ENCODE results near the gene ZBTB20. TPM values are rescaled to one million over a fixed set of nuclear protein-coding genes. Genes with fewer than 3 reads are reported as not detected.
A peak's percentile ranks its signal among the peaks of the same experiment; 100 is the strongest.
"Not testable (repeated sequence)": the region's sequence is repeated elsewhere in the genome, so short reads cannot be mapped to it uniquely, and the experiment has no call there.

Gene ZBTB20
- total RNA-seq, 1 donor from 2014 or later, result 1.6 TPM

DNA sequence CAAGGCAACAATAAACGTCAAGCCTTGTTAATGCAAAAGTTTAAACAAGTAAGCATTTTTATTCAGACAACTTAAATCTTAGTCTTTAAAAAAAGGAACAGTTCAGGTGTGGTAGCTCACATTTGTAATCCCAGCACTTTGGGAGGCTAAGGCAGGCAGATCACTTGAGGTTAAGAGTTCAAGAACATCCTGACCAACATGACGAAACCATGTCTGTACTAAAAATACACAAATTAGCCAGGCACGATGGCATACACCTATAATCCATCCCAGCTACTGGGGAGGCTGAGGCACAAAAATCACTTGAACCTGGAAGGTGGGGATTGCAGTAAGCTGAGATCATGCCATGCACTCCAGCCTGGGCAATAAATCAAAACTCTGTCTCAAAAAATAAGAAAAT is 19.9 kb downstream of the ZBTB20 start:
- H3K4me3 Mint-ChIP-seq, result no peak overlapping the region
- no peaks in the 10 kb centered on the region for H3K27me3 Mint-ChIP-seq
- H3K9me3 Mint-ChIP-seq, result no peaks in the 10 kb centered on the region
- intact Hi-C loops (cut with micrococcal nuclease), result no loop called here
- no peak overlapping the region for H3K27ac Mint-ChIP-seq
- no peak for DNase-seq
- no peaks in the 10 kb centered on the region for H3K36me3 Mint-ChIP-seq (ENCODE audit: low read depth)
- H3K4me1 Mint-ChIP-seq, result no peaks in the 10 kb centered on the region

DNA sequence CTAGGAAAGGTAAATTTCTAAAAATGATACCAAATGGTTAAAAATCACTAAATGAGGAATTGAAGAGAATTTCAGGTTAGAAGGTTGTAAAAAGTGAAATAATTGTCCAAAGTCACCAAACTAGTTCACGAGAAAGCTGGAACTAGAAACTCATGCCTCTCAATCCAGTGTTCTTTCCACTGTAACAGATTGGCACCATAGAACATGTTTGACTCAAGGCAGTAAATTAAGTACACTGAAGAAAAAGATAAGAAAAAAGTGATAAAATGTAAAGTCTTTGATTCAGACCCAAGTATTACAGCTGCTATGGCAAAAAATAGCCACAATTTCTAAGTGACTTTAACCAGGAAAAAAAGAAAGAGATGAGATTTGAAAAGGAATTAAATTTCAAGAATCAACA is 26.5 kb downstream of the ZBTB20 start:
- no peaks in the 10 kb centered on the region for H3K27me3 Mint-ChIP-seq
- H3K9me3 Mint-ChIP-seq, result peaks cover 5% of the 10 kb centered on the region
- intact Hi-C loops (cut with micrococcal nuclease), result no loop called here
- no peak for DNase-seq
- H3K4me3 Mint-ChIP-seq, result no peak overlapping the region
- no peaks in the 10 kb centered on the region for H3K36me3 Mint-ChIP-seq (ENCODE audit: low read depth)
- no peak overlapping the region for H3K27ac Mint-ChIP-seq
- peaks cover 2% of the 10 kb centered on the region for H3K4me1 Mint-ChIP-seq

DNA sequence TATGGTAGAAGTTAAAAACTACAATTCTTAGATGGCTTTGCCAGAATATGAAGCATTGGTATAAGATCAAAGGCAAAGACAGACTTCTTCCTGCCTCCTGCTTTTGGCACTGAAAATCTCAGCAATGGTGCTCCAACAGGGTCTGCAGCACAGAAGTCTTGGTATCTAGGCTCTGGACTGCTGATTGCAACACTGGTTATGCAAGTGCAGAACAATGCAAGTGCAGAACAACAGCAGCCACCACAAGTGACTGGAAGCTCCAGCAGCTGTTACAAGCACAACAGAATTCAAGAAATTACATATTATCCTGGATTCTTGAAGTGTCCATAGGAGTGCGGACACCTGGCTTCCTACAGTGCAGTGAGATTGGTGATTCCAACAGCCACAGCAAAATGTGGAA is 33.7 kb downstream of the ZBTB20 start:
- Mint-ChIP-seq H3K27ac (no peak overlapping the region), H3K4me3 (no peak overlapping the region), H3K9me3 (no peaks in the 10 kb centered on the region), H3K36me3 (ENCODE audit: low read depth) (no peaks in the 10 kb centered on the region), H3K4me1 (no peaks in the 10 kb centered on the region), H3K27me3 (no peaks in the 10 kb centered on the region)
- no peak for DNase-seq
- intact Hi-C loops (cut with micrococcal nuclease), result no loop called here

- H3K27ac Mint-ChIP-seq, result no peak overlapping the region
- H3K36me3 Mint-ChIP-seq (ENCODE audit: low read depth), result peaks cover 3% of the 10 kb centered on the region
- no peaks in the 10 kb centered on the region for H3K4me1 Mint-ChIP-seq
- no peaks in the 10 kb centered on the region for H3K9me3 Mint-ChIP-seq
- no peak for DNase-seq
- H3K4me3 Mint-ChIP-seq, result no peak overlapping the region
- intact Hi-C loops (cut with micrococcal nuclease), result no loop called here
- no peaks in the 10 kb centered on the region for H3K27me3 Mint-ChIP-seq
Measured at GRCh38 chr3:115111632-115112031, 35.5 kb downstream of the ZBTB20 start.

DNA sequence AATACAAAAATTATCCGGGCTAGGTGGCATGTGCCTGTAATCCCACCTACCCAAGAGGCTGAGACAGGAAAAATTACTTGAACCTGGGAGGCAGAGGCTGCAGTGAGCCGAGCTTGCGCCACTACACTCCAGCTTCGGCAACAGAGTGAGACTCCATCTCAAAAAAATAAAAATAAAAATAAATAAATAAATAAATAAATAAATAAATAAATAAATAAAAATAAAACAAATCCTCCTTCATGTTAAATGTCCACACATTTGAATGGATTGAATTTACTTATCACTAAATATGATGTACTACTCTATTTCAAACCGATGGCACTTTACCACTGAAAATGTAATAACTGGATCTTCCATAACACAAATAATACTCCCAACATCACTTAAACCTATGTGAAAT is 36.3 kb downstream of the ZBTB20 start:
- H3K36me3 Mint-ChIP-seq (ENCODE audit: low read depth), result peaks cover 3% of the 10 kb centered on the region
- no peak overlapping the region for H3K27ac Mint-ChIP-seq
- intact Hi-C loops (cut with micrococcal nuclease), result no loop called here
- no peaks in the 10 kb centered on the region for H3K9me3 Mint-ChIP-seq
- H3K4me1 Mint-ChIP-seq, result no peaks in the 10 kb centered on the region
- H3K27me3 Mint-ChIP-seq, result no peaks in the 10 kb centered on the region
- no peak for DNase-seq
- H3K4me3 Mint-ChIP-seq, result no peak overlapping the region

DNA sequence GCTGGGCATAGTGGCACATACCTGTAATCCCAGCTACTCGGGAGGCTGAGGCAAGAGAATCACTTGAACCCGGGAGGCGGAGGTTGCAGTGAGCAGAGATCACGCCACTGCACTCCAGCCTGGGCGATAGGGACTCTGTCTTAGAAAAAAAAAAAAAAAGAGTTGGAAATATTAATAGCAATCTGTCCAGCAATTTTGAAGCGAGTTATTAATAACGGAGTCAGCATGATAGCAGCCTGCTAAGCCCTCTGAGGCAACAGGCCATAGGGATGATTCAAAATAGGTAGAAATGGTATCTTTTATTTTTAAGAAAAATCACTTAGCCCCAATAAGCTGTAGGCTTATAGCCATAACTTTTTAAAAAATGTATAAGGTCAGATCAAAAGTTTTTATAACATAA is 37.0 kb downstream of the ZBTB20 start:
- DNase-seq; H3K27me3 Mint-ChIP-seq; H3K27ac Mint-ChIP-seq; H3K4me1 Mint-ChIP-seq; H3K36me3 Mint-ChIP-seq (ENCODE audit: low read depth); H3K9me3 Mint-ChIP-seq; intact Hi-C loops (cut with micrococcal nuclease); H3K4me3 Mint-ChIP-seq: not testable (repeated sequence)

DNA sequence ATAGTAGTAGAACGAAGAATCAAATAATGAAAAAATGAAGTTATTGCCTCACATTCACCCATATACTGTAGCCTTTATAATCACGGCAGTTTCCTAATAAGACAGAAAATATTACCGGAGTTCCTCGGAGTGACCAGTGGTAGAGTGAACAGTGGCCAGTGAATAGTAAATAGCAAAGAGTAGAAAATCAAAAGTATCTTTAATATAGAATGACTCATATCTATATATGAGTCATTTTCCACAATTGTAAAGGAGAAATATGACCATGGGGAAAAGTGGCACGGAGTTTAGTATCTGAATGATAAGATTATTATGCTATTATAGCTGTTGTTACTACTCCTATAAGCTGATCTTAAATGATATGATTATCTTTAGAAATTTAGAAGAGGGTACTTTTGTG is 38.5 kb downstream of the ZBTB20 start:
- H3K27ac Mint-ChIP-seq, result no peak overlapping the region
- H3K27me3 Mint-ChIP-seq, result no peaks in the 10 kb centered on the region
- intact Hi-C loops (cut with micrococcal nuclease), result no loop called here
- no peak overlapping the region for H3K4me3 Mint-ChIP-seq
- DNase-seq, result no peak
- no peaks in the 10 kb centered on the region for H3K4me1 Mint-ChIP-seq
- H3K9me3 Mint-ChIP-seq, result no peaks in the 10 kb centered on the region
- peaks cover 3% of the 10 kb centered on the region for H3K36me3 Mint-ChIP-seq (ENCODE audit: low read depth)

DNA sequence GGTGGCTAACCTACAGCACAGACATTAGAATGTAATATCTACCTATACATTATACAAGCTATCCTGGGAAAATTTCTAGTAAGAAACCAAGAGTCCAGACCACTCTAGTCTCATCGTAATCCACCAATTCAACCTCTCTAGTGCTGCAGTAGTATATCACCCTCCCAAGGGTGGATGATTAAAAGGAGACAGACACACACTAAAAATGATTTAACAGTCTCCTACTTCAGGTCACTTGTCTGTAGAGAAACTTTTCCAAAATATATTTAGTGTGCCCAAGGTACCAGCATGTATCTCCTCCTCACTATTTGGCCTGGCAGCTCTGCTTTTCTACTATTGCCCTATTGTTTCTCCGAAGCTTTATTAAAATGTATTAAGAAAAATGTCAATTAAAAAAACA is 45.0 kb downstream of the ZBTB20 start:
- peaks cover 20% of the 10 kb centered on the region for H3K4me1 Mint-ChIP-seq
- no peaks in the 10 kb centered on the region for H3K9me3 Mint-ChIP-seq
- H3K36me3 Mint-ChIP-seq (ENCODE audit: low read depth), result no peaks in the 10 kb centered on the region
- no peaks in the 10 kb centered on the region for H3K27me3 Mint-ChIP-seq
- no peak overlapping the region for H3K27ac Mint-ChIP-seq
- intact Hi-C loops (cut with micrococcal nuclease), result no loop called here
- no peak overlapping the region for H3K4me3 Mint-ChIP-seq
- DNase-seq, result no peak

DNA sequence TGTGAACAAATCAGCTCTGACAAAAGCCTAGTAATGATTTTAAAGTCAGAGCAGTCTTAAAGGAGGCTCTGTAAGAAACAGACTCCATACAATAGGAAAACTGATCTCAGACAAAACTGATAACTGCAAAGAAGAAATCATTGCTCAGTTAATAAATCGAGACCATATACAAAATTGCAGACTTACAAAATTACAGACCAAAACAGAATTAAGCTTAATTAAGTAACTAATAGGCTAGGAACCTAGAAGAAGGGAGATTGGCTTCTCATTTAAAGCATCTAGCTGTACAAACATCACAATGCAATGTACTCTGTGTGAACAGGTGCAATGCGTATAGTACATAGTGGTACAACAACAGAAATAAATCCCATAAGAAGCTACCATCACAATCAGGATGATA is 46.3 kb downstream of the ZBTB20 start:
- Mint-ChIP-seq H3K27ac (no peak overlapping the region), H3K36me3 (ENCODE audit: low read depth) (no peaks in the 10 kb centered on the region), H3K4me3 (peak overlapping the region; percentile 95), H3K9me3 (no peaks in the 10 kb centered on the region), H3K27me3 (no peaks in the 10 kb centered on the region), H3K4me1 (peaks cover 20% of the 10 kb centered on the region)
- intact Hi-C loops (cut with micrococcal nuclease), result loop anchor here (2.0 kb wide), 1 partner anchor 46 kb away; the partner anchor contains the start of gene ZBTB20
- DNase-seq, result no peak

DNA sequence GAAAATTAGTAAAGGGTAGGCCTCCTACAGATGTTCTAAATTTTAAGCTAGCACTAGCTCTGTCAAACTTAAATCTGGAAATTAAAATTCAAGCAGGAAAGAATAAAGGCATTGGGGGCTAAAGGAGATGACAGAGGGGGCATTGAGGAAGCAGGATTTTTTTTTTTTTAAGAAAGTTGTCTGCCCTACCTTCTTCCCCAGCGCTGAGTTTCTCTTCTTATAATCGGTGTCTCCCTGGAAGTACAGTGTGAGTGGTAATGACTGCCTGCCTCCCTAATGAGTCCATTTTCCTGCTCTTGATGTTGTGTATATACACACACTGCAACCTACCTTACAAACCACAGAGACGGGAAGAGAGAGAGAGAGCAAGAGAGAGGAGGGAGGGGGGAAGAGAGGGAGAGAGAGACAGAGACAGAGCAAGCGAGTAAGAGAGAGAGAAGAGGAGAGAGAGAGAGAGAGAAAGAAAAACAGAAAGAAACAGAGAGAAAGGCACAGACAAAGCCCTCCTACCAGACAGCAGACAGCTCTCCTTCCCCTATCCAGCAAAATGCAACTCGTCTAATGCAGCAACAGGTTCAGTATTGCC is 47.0 kb downstream of the ZBTB20 start:
- Mint-ChIP-seq H3K9me3 (no peaks in the 10 kb centered on the region), H3K4me1 (peaks cover 20% of the 10 kb centered on the region), H3K36me3 (ENCODE audit: low read depth) (no peaks in the 10 kb centered on the region), H3K27me3 (no peaks in the 10 kb centered on the region), H3K27ac (peak overlapping the region; percentile 89), H3K4me3 (peak overlapping the region; percentile 95)
- intact Hi-C loops (cut with micrococcal nuclease), result loop anchor here (2.0 to 10.0 kb wide), 2 partner anchors 47 to 685 kb away; partner anchors contain the start of gene ZBTB20
- peak; percentile 79 for DNase-seq

GRCh38 chr3:115099134-115099985 is 47.7 kb downstream of the ZBTB20 start:
- Mint-ChIP-seq H3K27me3 (no peaks in the 10 kb centered on the region), H3K9me3 (no peaks in the 10 kb centered on the region), H3K36me3 (ENCODE audit: low read depth) (no peaks in the 10 kb centered on the region), H3K27ac (peak overlapping the region; percentile 5), H3K4me3 (peak overlapping the region; percentile 95), H3K4me1 (peaks cover 20% of the 10 kb centered on the region)
- intact Hi-C loops (cut with micrococcal nuclease), result loop anchor here (10.0 kb wide), 1 partner anchor 685 kb away; no protein-coding TSS in a partner anchor
- no peak for DNase-seq

DNA sequence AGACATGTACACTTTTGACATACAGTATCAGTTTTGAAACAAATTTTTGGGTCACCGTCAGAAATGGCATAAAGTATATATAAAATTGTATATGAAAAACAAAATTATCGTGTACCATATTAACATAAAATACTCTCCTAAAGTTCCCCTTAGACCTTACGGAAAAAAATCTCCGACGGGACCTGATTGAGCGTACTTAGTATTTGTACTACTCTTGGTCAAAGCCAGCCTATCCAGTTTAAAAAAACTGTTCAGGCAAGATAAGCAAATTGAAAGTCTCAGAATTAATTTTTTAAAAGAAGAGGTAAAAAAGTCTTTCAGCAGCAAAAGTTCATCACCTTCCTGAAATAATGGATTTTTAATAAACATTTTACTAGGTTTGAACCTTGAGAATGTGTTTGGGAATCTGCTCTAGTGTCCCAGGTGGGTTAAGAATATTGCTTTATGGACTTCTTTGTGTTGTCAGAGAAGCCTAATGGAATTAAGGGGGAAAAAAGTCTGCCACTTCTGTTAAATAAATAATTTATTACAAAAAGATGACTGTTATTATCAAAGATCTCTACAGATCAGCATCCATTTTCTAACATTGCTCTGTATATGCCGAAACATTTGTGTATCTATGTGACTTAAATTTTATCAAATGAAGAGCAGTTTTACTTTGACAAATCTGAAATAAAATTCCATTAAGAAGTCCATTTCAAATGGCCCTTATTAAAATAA is 48.6 kb downstream of the ZBTB20 start:
- intact Hi-C loops (cut with micrococcal nuclease), result loop anchor here (10.0 kb wide), 1 partner anchor 686 kb away; no protein-coding TSS in a partner anchor
- DNase-seq, result no peak
- Mint-ChIP-seq H3K27ac (no peak overlapping the region), H3K4me1 (peaks cover 20% of the 10 kb centered on the region), H3K9me3 (no peaks in the 10 kb centered on the region), H3K27me3 (no peaks in the 10 kb centered on the region), H3K36me3 (ENCODE audit: low read depth) (no peaks in the 10 kb centered on the region), H3K4me3 (no peak overlapping the region)

- Mint-ChIP-seq H3K4me3 (no peak overlapping the region), H3K27me3 (no peaks in the 10 kb centered on the region), H3K36me3 (ENCODE audit: low read depth) (no peaks in the 10 kb centered on the region), H3K9me3 (no peaks in the 10 kb centered on the region), H3K27ac (no peak overlapping the region), H3K4me1 (peaks cover 11% of the 10 kb centered on the region)
- intact Hi-C loops (cut with micrococcal nuclease), result loop anchor here (10.0 kb wide), 1 partner anchor 690 kb away; no protein-coding TSS in a partner anchor
- no peak for DNase-seq
Measured at GRCh38 chr3:115095236-115095635, 51.9 kb downstream of the ZBTB20 start.
